Fibroblast of villous mesenchyme (primary cell): ENCODE data around the gene MRPL46. TPM values are rescaled to one million over a fixed set of nuclear protein-coding genes. Genes with fewer than 3 reads are reported as not detected.
A peak's percentile ranks its signal among the peaks of the same experiment; 100 is the strongest.
"Not testable (repeated sequence)": the region's sequence is repeated elsewhere in the genome, so short reads cannot be mapped to it uniquely, and the experiment has no call there.

Experiments used
- DNase-seq: peaks from one replicate; pipeline ENCODE4 v3.0.0-alpha.2; 2010; ENCODE audit warnings: low read depth
- H3K4me3 ChIP-seq: 2 replicates; pipeline ENCODE4 v1.5.1; 2011; ENCODE audit warnings: low read depth, mild to moderate bottlenecking, low read length
- CTCF ChIP-seq: IDR thresholded peaks from 2 replicates; pipeline ENCODE4 v1.5.1; 2012; ENCODE audit warnings: low read depth, mild to moderate bottlenecking, low read length; ENCODE audit not compliant: insufficient read depth
- total RNA-seq: library from RNA; depleted of rRNA; stranded (reverse); fragments of >200 nt; gene quantifications from 2 replicates; pipeline ENCODE4 v1.2.3, GENCODE V29; 2012

Gene MRPL46
- total RNA-seq, 1 donor: 18.6 TPM

- no peak for DNase-seq
- TF ChIP-seq CTCF: no peak
- no peak overlapping the region for H3K4me3 ChIP-seq
Measured at GRCh38 chr15:88472225-88472624, 5.0 kb upstream of the MRPL46 start.

GRCh38 chr15:88470625-88471372, 3.6 kb upstream of the MRPL46 start:
- TF ChIP-seq CTCF: no peak
- no peak overlapping the region for H3K4me3 ChIP-seq
- no peak for DNase-seq

- TF ChIP-seq CTCF: no peak
- no peak for DNase-seq
- no peak overlapping the region for H3K4me3 ChIP-seq
Measured at GRCh38 chr15:88469321-88469720, 2.1 kb upstream of the MRPL46 start.

- H3K4me3 ChIP-seq: peak overlapping the region; percentile 91
- not testable (repeated sequence) for DNase-seq
Measured at GRCh38 chr15:88468721-88469120, 1.5 kb upstream of the MRPL46 start.

GRCh38 chr15:88467935-88468528, 844 bp upstream of the MRPL46 start:
- DNase-seq: peak; percentile 12
- TF ChIP-seq CTCF: peak; percentile 31
- peak overlapping the region; percentile 91 for H3K4me3 ChIP-seq

GRCh38 chr15:88465633-88466224, 1.5 kb downstream of the MRPL46 start:
- peak; percentile 54 for DNase-seq
- no peak overlapping the region for H3K4me3 ChIP-seq
- no peak for TF ChIP-seq CTCF

GRCh38 chr15:88463870-88464532, 3.2 kb downstream of the MRPL46 start:
- no peak for DNase-seq
- H3K4me3 ChIP-seq: no peak overlapping the region
- TF ChIP-seq CTCF: no peak
